Kidney (tissue), 19 donors: ENCODE measurements around the gene NUDT4B. TPM values are rescaled to one million over a fixed set of nuclear protein-coding genes. Genes with fewer than 3 reads are reported as not detected.
"Not testable (repeated sequence)": the region's sequence is repeated elsewhere in the genome, so short reads cannot be mapped to it uniquely, and the experiment has no call there.

ENCODE experiments used
- DNase-seq, 5 donors: peaks; one replicate each; pipeline ENCODE4 v3.0.0-alpha.2; 2013 to 2020
- FAIRE-seq: peaks from 2 replicates; lab custom pipeline; 2012; peaks lifted over from hg19 to GRCh38; lab: Jason Lieb, UNC
- H3K27ac ChIP-seq, 2 donors: one replicate each; pipeline ENCODE4 v1.7.0; 2013; ENCODE audit warnings: low read depth in 2 of 2, low read length in 2 of 2, inconsistent platforms in 1 of 2
- H3K27me3 ChIP-seq: one replicate; pipeline ENCODE4 v1.7.1; 2013; ENCODE audit warnings: low read length, inconsistent platforms; ENCODE audit not compliant: control insufficient read depth, insufficient read depth
- H3K36me3 ChIP-seq, 3 donors: one replicate each; pipeline versions ENCODE4 v1.7.0 to v1.7.1; 2013; ENCODE audit warnings: low read length in 3 of 3, control low read depth in 1 of 3, inconsistent platforms in 1 of 3; ENCODE audit not compliant: insufficient read depth in 3 of 3, control insufficient read depth in 2 of 3
- H3K4me1 ChIP-seq, 3 donors: one replicate each; pipeline versions ENCODE4 v1.7.0 to v1.7.1; 2013; ENCODE audit warnings: low read length in 3 of 3, inconsistent platforms in 1 of 3, low read depth in 1 of 3; ENCODE audit not compliant: control insufficient read depth in 2 of 3, insufficient read depth in 2 of 3
- H3K4me3 ChIP-seq, 3 donors: one replicate each; pipeline versions ENCODE4 v1.7.0 to v1.8.1; 2013; ENCODE audit warnings: low read length in 3 of 3, control low read depth in 1 of 3, inconsistent platforms in 1 of 3
- H3K9ac ChIP-seq, 3 donors: one replicate each; pipeline versions ENCODE4 v1.7.0 to v1.7.1; 2013; ENCODE audit warnings: low read length in 3 of 3, control low read depth in 1 of 3, inconsistent platforms in 1 of 3
- H3K9me3 ChIP-seq, 3 donors: one replicate each; pipeline versions ENCODE4 v1.7.0 to v1.7.1; 2013; ENCODE audit warnings: low read length in 3 of 3, control low read depth in 1 of 3, inconsistent platforms in 1 of 3; ENCODE audit not compliant: control insufficient read depth in 2 of 3, insufficient read depth in 1 of 3
- intact Hi-C: fragments of 100-400 bp; cut with DNase I; formaldehyde crosslinking; loops from one replicate; pipeline ENCODE4 v1.11.1; 2022
- long read RNA-seq, 10 donors: library from polyadenylated mRNA in 1 of 10; unstranded in 1 of 10; transcript quantifications; one replicate each; pipeline ENCODE4 v2.0.0 and lab custom pipeline, GENCODE V29; 2021 to 2026
- polyA plus RNA-seq: library from polyadenylated mRNA; stranded (reverse); fragments of 350-450 nt; fragmentation: Illumina TruSeq; extraction: RNeasy Lipid Tissue Mini Kit (QIAGEN cat#74804); gene quantifications from one replicate; pipeline ENCODE4 v1.2.3, GENCODE V29; 2014; ENCODE audit warnings: low read depth, low replicate concordance; ENCODE audit not compliant: insufficient read depth
- total RNA-seq: library from RNA; stranded (reverse); fragmentation: NEBNext Ultra II Directional; extraction: Animal tissue kit (Norgen Biotek cat#: 25700); gene quantifications from one replicate; pipeline ENCODE4 v1.2.1, GENCODE V29; 2021
- donor health status: control.
- donor health status: control.
- donor health status: DM: yes; HTN: yes; CAD: no.
- donor health status: Normal renal cell carcinoma (clear cell type).

NUDT4B gene
- total RNA-seq (not detected), polyA plus RNA-seq (not detected)
- long read RNA-seq, donor 1, partial matches to known transcripts, result 0 of 4 reads
- long read RNA-seq, donor 1, other reads (novel, unspliced or antisense), result 0 of 4 reads
- long read RNA-seq, donor 2, partial matches to known transcripts, result 0 of 3 reads
- long read RNA-seq, donor 2, other reads (novel, unspliced or antisense), result 0 of 3 reads
- long read RNA-seq, donor 3, transcript NUDT4B-201 (1 exons, 1,206 nt), result major isoform, 8 of 8 reads
- long read RNA-seq, donor 3, partial matches to known transcripts, result 0 of 8 reads
- long read RNA-seq, donor 3, other reads (novel, unspliced or antisense), result 0 of 8 reads
- long read RNA-seq, donor 4, result 0 reads
- long read RNA-seq, donor 5, partial matches to known transcripts, result 0 of 1 reads
- long read RNA-seq, donor 5, other reads (novel, unspliced or antisense), result 0 of 1 reads
- long read RNA-seq, donor 6, partial matches to known transcripts, result 0 of 1 reads
- long read RNA-seq, donor 6, other reads (novel, unspliced or antisense), result 0 of 1 reads
- long read RNA-seq, donor 7, partial matches to known transcripts, result 0 of 2 reads
- long read RNA-seq, donor 7, other reads (novel, unspliced or antisense), result 0 of 2 reads
- long read RNA-seq, donor 8, transcript NUDT4B-201 (1 exons, 1,206 nt), result major isoform, 6 of 6 reads
- long read RNA-seq, donor 8, partial matches to known transcripts, result 0 of 6 reads
- long read RNA-seq, donor 8, other reads (novel, unspliced or antisense), result 0 of 6 reads
- long read RNA-seq, donor 9, partial matches to known transcripts, result 0 of 2 reads
- long read RNA-seq, donor 9, other reads (novel, unspliced or antisense), result 0 of 2 reads
- long read RNA-seq, donor 10, partial matches to known transcripts, result 0 of 2 reads
- long read RNA-seq, donor 10, other reads (novel, unspliced or antisense), result 0 of 2 reads

- H3K27ac ChIP-seq, H3K4me1 ChIP-seq, H3K36me3 ChIP-seq, FAIRE-seq, H3K4me3 ChIP-seq, H3K9me3 ChIP-seq, H3K27me3 ChIP-seq, H3K9ac ChIP-seq, DNase-seq, intact Hi-C loops: not testable (repeated sequence)
Measured at GRCh38 chr1:148748563-148749334, at the start of gene NUDT4B. NUDT4B (plus strand) TSS chr1:148748774; CDS start chr1:148748953, 179 bp downstream.

- H3K9ac ChIP-seq, DNase-seq, H3K27me3 ChIP-seq, H3K4me1 ChIP-seq, intact Hi-C loops, H3K36me3 ChIP-seq, H3K9me3 ChIP-seq, H3K4me3 ChIP-seq, H3K27ac ChIP-seq, FAIRE-seq: not testable (repeated sequence)
Measured at GRCh38 chr1:148699357-148699756, 49.2 kb upstream of the NUDT4B start.

GRCh38 chr1:148702242-148702641, 46.3 kb upstream of the NUDT4B start:
- H3K4me3 ChIP-seq, H3K4me1 ChIP-seq, H3K27me3 ChIP-seq, H3K27ac ChIP-seq, H3K9me3 ChIP-seq, H3K36me3 ChIP-seq, intact Hi-C loops, H3K9ac ChIP-seq, DNase-seq, FAIRE-seq: not testable (repeated sequence)

- H3K4me1 ChIP-seq, H3K9ac ChIP-seq, H3K36me3 ChIP-seq, H3K27me3 ChIP-seq, H3K4me3 ChIP-seq, H3K9me3 ChIP-seq, DNase-seq, H3K27ac ChIP-seq, intact Hi-C loops, FAIRE-seq: not testable (repeated sequence)
Measured at GRCh38 chr1:148703973-148704591, 44.5 kb upstream of the NUDT4B start.

GRCh38 chr1:148705316-148705948, 43.1 kb upstream of the NUDT4B start:
- DNase-seq, H3K4me1 ChIP-seq, H3K27ac ChIP-seq, H3K4me3 ChIP-seq, H3K9ac ChIP-seq, intact Hi-C loops, H3K36me3 ChIP-seq, H3K27me3 ChIP-seq, FAIRE-seq, H3K9me3 ChIP-seq: not testable (repeated sequence)

- H3K27ac ChIP-seq, H3K9me3 ChIP-seq, DNase-seq, H3K4me3 ChIP-seq, intact Hi-C loops, H3K36me3 ChIP-seq, FAIRE-seq, H3K4me1 ChIP-seq, H3K27me3 ChIP-seq, H3K9ac ChIP-seq: not testable (repeated sequence)
Measured at GRCh38 chr1:148708779-148709333, 39.7 kb upstream of the NUDT4B start.
